Esophagus (tissue), 2 donors: ENCODE measurements around the gene ABCA13. TPM values are rescaled to one million over a fixed set of nuclear protein-coding genes. Genes with fewer than 3 reads are reported as not detected.

Experiments
- H3K27ac ChIP-seq, 2 donors: one replicate each; pipeline ENCODE4 v1.5.1; 2013; ENCODE audit warnings: low read depth in 2 of 2, mild to moderate bottlenecking in 2 of 2, inconsistent platforms in 1 of 2, low read length in 1 of 2, moderate library complexity in 1 of 2
- H3K27me3 ChIP-seq, 2 donors: one replicate each; pipeline ENCODE4 v1.6.1; 2013; ENCODE audit warnings: low read length in 2 of 2, control low read depth in 1 of 2, mild to moderate bottlenecking in 1 of 2; ENCODE audit not compliant: insufficient read depth in 2 of 2, control insufficient read depth in 1 of 2
- H3K36me3 ChIP-seq, 2 donors: one replicate each; pipeline ENCODE4 v1.6.1; 2013; ENCODE audit warnings: low read length in 1 of 2; ENCODE audit not compliant: control insufficient read depth in 2 of 2, insufficient read depth in 2 of 2
- H3K4me1 ChIP-seq, 2 donors: one replicate each; pipeline ENCODE4 v1.6.1; 2013; ENCODE audit warnings: low read length in 1 of 2; ENCODE audit not compliant: control insufficient read depth in 2 of 2, insufficient read depth in 2 of 2
- H3K4me3 ChIP-seq, 2 donors: one replicate each; pipeline ENCODE4 v1.5.1; 2013; ENCODE audit warnings: low read length in 2 of 2, mild to moderate bottlenecking in 2 of 2, low read depth in 1 of 2, moderate library complexity in 1 of 2
- H3K9me3 ChIP-seq, 2 donors: one replicate each; pipeline ENCODE4 v1.6.1; 2013; ENCODE audit warnings: mild to moderate bottlenecking in 2 of 2, low read depth in 1 of 2, low read length in 1 of 2, moderate library complexity in 1 of 2; ENCODE audit not compliant: control insufficient read depth in 2 of 2, insufficient read depth in 1 of 2
- WGBS, 2 donors: extraction: QIAGEN DNeasy Blood & Tissue Kit; methylation state at CpG; one replicate each; pipeline ENCODE4 v1.1.7; 2013; 5-methylcytosine and 5-hydroxymethylcytosine counted together
- polyA plus RNA-seq, 2 donors: library from polyadenylated mRNA; stranded (reverse); fragments of 200-250 nt; gene quantifications; one replicate each; pipeline ENCODE4 v1.2.3, GENCODE V29; 2013
- donor health status: healthy with polysubstance abuse.
- donor health status: Bipolar disorder and iron deficiency.

The ABCA13 gene
- polyA plus RNA-seq, 2 donors: 0.49 to 1.6 TPM

GRCh38 chr7:48426966-48427555 is 255.8 kb downstream of the ABCA13 start:
- Histone ChIP-seq H3K9me3 (no peaks in the 10 kb centered on the region), H3K4me1 (no peaks in the 10 kb centered on the region), H3K36me3 (no peaks in the 10 kb centered on the region), H3K27ac (no peak overlapping the region), H3K27me3 (no peaks in the 10 kb centered on the region), H3K4me3 (no peak overlapping the region)
- WGBS, 2 donors: 37 to 51% methylated on average over 5 of the region's 5 CpGs

DNA sequence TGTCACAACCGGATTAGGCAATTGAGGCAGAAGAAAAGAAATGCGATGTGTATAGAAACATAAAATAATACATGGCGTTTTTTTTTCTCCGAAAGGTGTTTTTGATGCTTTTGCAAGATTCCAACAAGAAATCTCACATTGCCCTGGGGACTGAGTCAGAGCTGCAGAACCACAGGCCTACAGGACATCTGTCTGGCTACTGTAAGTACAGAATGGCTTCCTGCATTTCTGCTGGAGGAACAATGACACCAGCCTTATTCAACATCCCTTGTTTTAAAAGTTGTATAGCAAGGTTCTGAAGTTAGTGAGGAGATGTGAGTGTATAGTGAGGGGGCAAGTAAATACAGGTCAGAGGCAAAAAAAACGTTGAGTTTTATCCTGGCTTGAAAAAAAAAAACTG is 256.4 kb downstream of the ABCA13 start:
- Histone ChIP-seq H3K9me3 (no peaks in the 10 kb centered on the region), H3K4me3 (no peak overlapping the region), H3K27me3 (no peaks in the 10 kb centered on the region), H3K4me1 (no peaks in the 10 kb centered on the region), H3K27ac (no peak overlapping the region), H3K36me3 (no peaks in the 10 kb centered on the region)
- WGBS, 2 donors: 60 to 74% methylated on average over 5 of the region's 5 CpGs

DNA sequence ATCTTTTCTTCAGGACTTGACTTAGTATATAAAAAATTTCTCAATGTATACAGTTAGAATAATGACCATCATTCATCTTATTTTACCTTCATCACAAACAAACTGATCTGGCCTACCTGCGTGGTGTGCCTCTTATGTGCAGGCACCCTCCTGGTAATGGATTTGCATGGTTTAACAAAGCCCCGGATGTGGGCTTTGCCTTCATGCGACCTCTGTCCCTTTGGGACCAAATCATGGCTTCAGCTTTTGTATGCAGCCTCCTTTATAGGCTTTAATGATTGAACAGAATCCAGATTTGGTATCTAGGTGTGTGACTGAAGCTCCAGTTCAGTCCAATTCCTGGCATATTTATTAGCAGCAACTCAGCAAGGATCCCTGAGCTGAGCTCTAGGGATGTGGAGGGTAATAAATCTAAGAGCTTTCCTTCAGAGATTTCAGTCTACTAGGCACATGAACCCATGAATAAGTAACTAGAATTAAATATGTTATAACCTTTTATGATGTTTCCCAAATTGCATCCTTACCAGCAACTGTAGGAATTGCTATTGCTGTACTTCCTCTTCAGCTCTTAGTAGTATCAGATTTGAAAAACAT is 256.9 kb downstream of the ABCA13 start:
- 65% methylated on average over 3 of the region's 3 CpGs for WGBS, 2 donors

GRCh38 chr7:48429117-48429516 is 257.9 kb downstream of the ABCA13 start:
- H3K9me3 ChIP-seq: no peaks in the 10 kb centered on the region
- H3K4me1 ChIP-seq: no peaks in the 10 kb centered on the region
- no peak overlapping the region for H3K4me3 ChIP-seq
- H3K27me3 ChIP-seq: no peaks in the 10 kb centered on the region
- no peaks in the 10 kb centered on the region for H3K36me3 ChIP-seq
- H3K27ac ChIP-seq: no peak overlapping the region

More for the DNA sequence above, 256.9 kb downstream of the ABCA13 start:
- Histone ChIP-seq H3K9me3 (no peaks in the 10 kb centered on the region), H3K36me3 (no peaks in the 10 kb centered on the region), H3K4me3 (no peak overlapping the region), H3K4me1 (no peaks in the 10 kb centered on the region), H3K27me3 (no peaks in the 10 kb centered on the region), H3K27ac (no peak overlapping the region)

GRCh38 chr7:48438206-48438605 is 266.9 kb downstream of the ABCA13 start:
- Histone ChIP-seq H3K4me3 (no peak overlapping the region), H3K9me3 (no peaks in the 10 kb centered on the region), H3K27me3 (no peaks in the 10 kb centered on the region), H3K36me3 (no peaks in the 10 kb centered on the region), H3K27ac (no peak overlapping the region), H3K4me1 (no peaks in the 10 kb centered on the region)
- 6 to 7% methylated on average over 1 of the region's 1 CpG for WGBS, 2 donors

- Histone ChIP-seq H3K4me1 (no peaks in the 10 kb centered on the region), H3K27ac (no peak overlapping the region), H3K9me3 (no peaks in the 10 kb centered on the region), H3K27me3 (no peaks in the 10 kb centered on the region), H3K36me3 (no peaks in the 10 kb centered on the region), H3K4me3 (no peak overlapping the region)
- 83 to 87% methylated on average over 8 of the region's 8 CpGs for WGBS, 2 donors
Measured at GRCh38 chr7:48441848-48442492, 270.7 kb downstream of the ABCA13 start.

GRCh38 chr7:48443051-48443450 is 271.8 kb downstream of the ABCA13 start:
- H3K36me3 ChIP-seq: no peaks in the 10 kb centered on the region
- WGBS, 2 donors: 92% methylated on average over 5 of the region's 5 CpGs
- no peaks in the 10 kb centered on the region for H3K9me3 ChIP-seq
- H3K27me3 ChIP-seq: no peaks in the 10 kb centered on the region
- H3K4me3 ChIP-seq: no peak overlapping the region
- no peaks in the 10 kb centered on the region for H3K4me1 ChIP-seq
- no peak overlapping the region for H3K27ac ChIP-seq

GRCh38 chr7:48446721-48447120 is 275.5 kb downstream of the ABCA13 start:
- H3K4me3 ChIP-seq: no peak overlapping the region
- H3K27ac ChIP-seq: no peak overlapping the region
- H3K9me3 ChIP-seq: no peaks in the 10 kb centered on the region
- H3K27me3 ChIP-seq: no peaks in the 10 kb centered on the region
- H3K36me3 ChIP-seq: no peaks in the 10 kb centered on the region
- H3K4me1 ChIP-seq: no peaks in the 10 kb centered on the region

DNA sequence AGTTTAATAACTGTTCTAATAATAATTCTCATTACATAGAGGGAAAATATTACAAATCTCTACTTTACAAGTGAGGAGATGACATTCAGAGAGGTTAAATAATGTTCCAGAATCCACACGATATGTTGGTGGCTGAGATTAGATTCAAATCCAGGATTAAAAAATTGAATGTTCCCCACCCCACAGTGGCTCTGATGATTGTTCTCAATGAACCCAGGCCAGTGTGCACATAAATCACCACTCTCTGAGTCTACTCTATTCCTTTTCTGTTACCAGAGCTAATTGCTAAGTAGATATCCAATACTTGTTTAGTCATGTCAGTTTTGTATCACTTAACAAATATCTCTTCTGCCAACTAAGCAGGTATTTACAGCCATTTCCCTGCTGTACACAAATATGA is 281.0 kb downstream of the ABCA13 start:
- no peaks in the 10 kb centered on the region for H3K4me1 ChIP-seq
- no peak overlapping the region for H3K4me3 ChIP-seq
- no peak overlapping the region for H3K27ac ChIP-seq
- peaks cover 0 to 6% of the 10 kb centered on the region in 2 donors for H3K9me3 ChIP-seq
- no peaks in the 10 kb centered on the region for H3K27me3 ChIP-seq
- 64 to 73% methylated on average over 1 of the region's 1 CpG for WGBS, 2 donors
- H3K36me3 ChIP-seq: no peaks in the 10 kb centered on the region

DNA sequence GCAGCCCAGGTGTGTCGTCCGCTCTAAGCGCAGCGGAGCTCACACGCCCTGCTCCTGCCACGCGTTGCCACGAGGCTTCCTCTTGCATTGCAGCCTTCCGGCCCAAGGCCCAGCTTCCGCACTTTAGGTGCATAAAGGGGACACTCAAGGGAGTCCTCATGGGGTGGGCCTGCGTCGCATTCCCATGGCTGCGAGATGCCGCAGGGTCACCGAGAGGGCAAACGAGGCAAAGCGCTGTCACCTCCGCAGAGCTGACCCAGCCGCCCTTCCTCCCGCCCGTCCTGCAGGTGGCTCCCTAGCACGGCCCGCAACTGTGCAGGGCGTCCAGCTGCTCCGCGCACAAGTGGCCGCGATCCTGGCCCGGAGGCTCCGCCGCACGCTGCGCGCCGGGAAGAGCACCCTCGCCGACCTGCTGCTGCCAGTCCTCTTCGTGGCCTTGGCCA is 283.5 kb downstream of the ABCA13 start:
- Histone ChIP-seq H3K4me3 (no peak overlapping the region), H3K36me3 (no peaks in the 10 kb centered on the region), H3K4me1 (no peaks in the 10 kb centered on the region), H3K9me3 (peaks cover 0 to 6% of the 10 kb centered on the region in 2 donors), H3K27ac (no peak overlapping the region), H3K27me3 (no peaks in the 10 kb centered on the region)
- WGBS, 2 donors: 84 to 90% methylated on average over 38 of the region's 38 CpGs
